Right atrium auricular region (tissue), 2 donors: ENCODE data around the gene CAPZB. TPM values are rescaled to one million over a fixed set of nuclear protein-coding genes. Genes with fewer than 3 reads are reported as not detected.

Source experiments
- DNase-seq: peaks from one replicate; pipeline ENCODE4 v3.0.0-alpha.2; 2019; ENCODE audit warnings: low spot score
- H3K27ac ChIP-seq, 2 donors: fragments of 200-600 bp; sonication (generic); 1 replicate in 1 of 2; 2 replicates in 1 of 2; pipeline ENCODE4 v1.5.1; 2016 to 2019
- H3K27me3 ChIP-seq, 2 donors: fragments of 200-600 bp; sonication (generic); one replicate each; pipeline versions ENCODE4 v1.5.1 to v1.6.0; 2017 to 2019
- H3K36me3 ChIP-seq: fragments of 200-600 bp; sonication (generic); one replicate; pipeline ENCODE4 v1.5.1; 2016
- H3K4me1 ChIP-seq, 2 donors: fragments of 200-600 bp; sonication (generic); one replicate each; pipeline versions ENCODE4 v1.5.1 to v1.6.0; 2017 to 2019
- H3K4me3 ChIP-seq, 2 donors: fragments of 200-600 bp; sonication (generic); 1 replicate in 1 of 2; 2 replicates in 1 of 2; pipeline ENCODE4 v1.5.1; 2017 to 2019; ENCODE audit warnings: mild to moderate bottlenecking in 1 of 2, moderate library complexity in 1 of 2
- H3K9me3 ChIP-seq, 2 donors: fragments of 200-600 bp; sonication (generic); one replicate each; pipeline ENCODE4 v1.5.1; 2019
- CTCF ChIP-seq, 2 donors: fragments of 200-600 bp; sonication (generic); IDR thresholded peaks; one replicate each; pipeline ENCODE4 v1.5.1; 2019; ENCODE audit warnings: antibody characterized with exemption in 2 of 2
- total RNA-seq, 2 donors: library from RNA; depleted of rRNA; stranded (reverse); fragments of >200 nt; gene quantifications; one replicate each; pipeline ENCODE4 v1.1.0, GENCODE V29; 2016

CAPZB gene
- total RNA-seq, 2 donors from 2014 or later, result 87.8 to 122 TPM

GRCh38 chr1:19387045-19387467, 98.3 kb downstream of the CAPZB start:
- H3K36me3 ChIP-seq, result peaks cover 13% of the 10 kb centered on the region
- no peak overlapping the region for H3K27ac ChIP-seq
- TF ChIP-seq CTCF (IDR thresholded peaks at IDR 0.05), result no peak
- H3K27me3 ChIP-seq, result no peaks in the 10 kb centered on the region
- DNase-seq, result no peak
- H3K4me3 ChIP-seq, result no peak overlapping the region
- H3K4me1 ChIP-seq, result peaks cover 0 to 53% of the 10 kb centered on the region in 2 donors
- H3K9me3 ChIP-seq, result no peaks in the 10 kb centered on the region

GRCh38 chr1:19385869-19386591, 99.3 kb downstream of the CAPZB start:
- H3K27ac ChIP-seq, result peak overlapping the region; percentile 37 to 54
- DNase-seq, result peak; percentile 84
- no peak overlapping the region for H3K4me3 ChIP-seq
- H3K36me3 ChIP-seq, result peaks cover 13% of the 10 kb centered on the region
- TF ChIP-seq CTCF (IDR thresholded peaks at IDR 0.05), result no peak
- peaks cover 0 to 42% of the 10 kb centered on the region in 2 donors for H3K4me1 ChIP-seq
- no peaks in the 10 kb centered on the region for H3K9me3 ChIP-seq
- no peaks in the 10 kb centered on the region for H3K27me3 ChIP-seq

- Histone ChIP-seq H3K9me3 (no peaks in the 10 kb centered on the region), H3K27ac (no peak overlapping the region), H3K4me3 (no peak overlapping the region), H3K27me3 (no peaks in the 10 kb centered on the region), H3K36me3 (peaks cover 13% of the 10 kb centered on the region), H3K4me1 (peaks cover 0 to 34% of the 10 kb centered on the region in 2 donors)
- no peak for TF ChIP-seq CTCF (IDR thresholded peaks at IDR 0.05)
- DNase-seq, result no peak
Observed at GRCh38 chr1:19385221-19385620, 100.1 kb downstream of the CAPZB start.

GRCh38 chr1:19384772-19385187, 100.6 kb downstream of the CAPZB start:
- no peak for DNase-seq
- Histone ChIP-seq H3K36me3 (peaks cover 13% of the 10 kb centered on the region), H3K27ac (no peak overlapping the region), H3K4me3 (no peak overlapping the region), H3K4me1 (peaks cover 0 to 30% of the 10 kb centered on the region in 2 donors), H3K27me3 (no peaks in the 10 kb centered on the region), H3K9me3 (no peaks in the 10 kb centered on the region)
- TF ChIP-seq CTCF (IDR thresholded peaks at IDR 0.05), result no peak

- no peak for TF ChIP-seq CTCF (IDR thresholded peaks at IDR 0.05)
- H3K36me3 ChIP-seq, result peaks cover 13% of the 10 kb centered on the region
- DNase-seq, result no peak
- H3K4me1 ChIP-seq, result peaks cover 0 to 28% of the 10 kb centered on the region in 2 donors
- H3K27ac ChIP-seq, result no peak overlapping the region
- H3K9me3 ChIP-seq, result no peaks in the 10 kb centered on the region
- no peaks in the 10 kb centered on the region for H3K27me3 ChIP-seq
- H3K4me3 ChIP-seq, result no peak overlapping the region
Observed at GRCh38 chr1:19384113-19384512, 101.2 kb downstream of the CAPZB start.

GRCh38 chr1:19382222-19382621, 103.1 kb downstream of the CAPZB start:
- H3K4me3 ChIP-seq, result no peak overlapping the region
- H3K9me3 ChIP-seq, result no peaks in the 10 kb centered on the region
- no peak for TF ChIP-seq CTCF (IDR thresholded peaks at IDR 0.05)
- no peak for DNase-seq
- peaks cover 30% of the 10 kb centered on the region for H3K36me3 ChIP-seq
- H3K27me3 ChIP-seq, result no peaks in the 10 kb centered on the region
- no peak overlapping the region for H3K27ac ChIP-seq
- H3K4me1 ChIP-seq, result peaks cover 0 to 28% of the 10 kb centered on the region in 2 donors
